COR-L47 (cell line): Measurements from ENCODE around the gene DPYSL3.

Source experiments
- DNase-seq: peaks from one replicate; lab custom pipeline; 2025; lab: John Stamatoyannopoulos, UW

DPYSL3 gene

GRCh38 chr5:147437161-147437596 is 72.7 kb downstream of the DPYSL3 start:
- no peak for DNase-seq

- no peak for DNase-seq
Observed at GRCh38 chr5:147436596-147436995, 73.3 kb downstream of the DPYSL3 start.

- DNase-seq, result no peak
Observed at GRCh38 chr5:147434049-147434448, 75.8 kb downstream of the DPYSL3 start.

- no peak for DNase-seq
Observed at GRCh38 chr5:147432323-147432722, 77.5 kb downstream of the DPYSL3 start.

- DNase-seq, result no peak
Observed at GRCh38 chr5:147431586-147431985, 78.3 kb downstream of the DPYSL3 start.

- no peak for DNase-seq
Observed at GRCh38 chr5:147430628-147431027, 79.2 kb downstream of the DPYSL3 start.

GRCh38 chr5:147427521-147428401 is 82.1 kb downstream of the DPYSL3 start:
- DNase-seq, result no peak

- DNase-seq, result no peak
Observed at GRCh38 chr5:147426640-147427327, 83.1 kb downstream of the DPYSL3 start.

- no peak for DNase-seq
Observed at GRCh38 chr5:147418613-147419012, 91.3 kb downstream of the DPYSL3 start.

GRCh38 chr5:147417135-147417813 is 92.6 kb downstream of the DPYSL3 start:
- no peak for DNase-seq

GRCh38 chr5:147415651-147416050 is 94.2 kb downstream of the DPYSL3 start:
- no peak for DNase-seq

- DNase-seq, result no peak
Observed at GRCh38 chr5:147413266-147413665, 96.6 kb downstream of the DPYSL3 start.

- DNase-seq, result no peak
Observed at GRCh38 chr5:147412561-147412960, 97.3 kb downstream of the DPYSL3 start.

GRCh38 chr5:147411359-147412319 is 98.2 kb downstream of the DPYSL3 start:
- DNase-seq, result no peak

GRCh38 chr5:147410496-147411358 is 99.1 kb downstream of the DPYSL3 start:
- no peak for DNase-seq

- DNase-seq, result no peak
Observed at GRCh38 chr5:147408980-147409379, 100.9 kb downstream of the DPYSL3 start.

- no peak for DNase-seq
Observed at GRCh38 chr5:147407094-147407681, 102.7 kb downstream of the DPYSL3 start.

GRCh38 chr5:147406636-147407035 is 103.2 kb downstream of the DPYSL3 start:
- DNase-seq, result no peak

- no peak for DNase-seq
Observed at GRCh38 chr5:147404706-147405105, 105.2 kb downstream of the DPYSL3 start.
